ENCODE measurements around the gene PIGL.

PIGL gene

GRCh38 chr17:16247586-16247984 is 30.6 kb downstream of the PIGL start:
- no peak for TF ChIP-seq EZH2phosphoT487 (IDR thresholded peaks at IDR 0.05; ENCODE audit: borderline replicate concordance)
- TF ChIP-seq, protein P1, sequence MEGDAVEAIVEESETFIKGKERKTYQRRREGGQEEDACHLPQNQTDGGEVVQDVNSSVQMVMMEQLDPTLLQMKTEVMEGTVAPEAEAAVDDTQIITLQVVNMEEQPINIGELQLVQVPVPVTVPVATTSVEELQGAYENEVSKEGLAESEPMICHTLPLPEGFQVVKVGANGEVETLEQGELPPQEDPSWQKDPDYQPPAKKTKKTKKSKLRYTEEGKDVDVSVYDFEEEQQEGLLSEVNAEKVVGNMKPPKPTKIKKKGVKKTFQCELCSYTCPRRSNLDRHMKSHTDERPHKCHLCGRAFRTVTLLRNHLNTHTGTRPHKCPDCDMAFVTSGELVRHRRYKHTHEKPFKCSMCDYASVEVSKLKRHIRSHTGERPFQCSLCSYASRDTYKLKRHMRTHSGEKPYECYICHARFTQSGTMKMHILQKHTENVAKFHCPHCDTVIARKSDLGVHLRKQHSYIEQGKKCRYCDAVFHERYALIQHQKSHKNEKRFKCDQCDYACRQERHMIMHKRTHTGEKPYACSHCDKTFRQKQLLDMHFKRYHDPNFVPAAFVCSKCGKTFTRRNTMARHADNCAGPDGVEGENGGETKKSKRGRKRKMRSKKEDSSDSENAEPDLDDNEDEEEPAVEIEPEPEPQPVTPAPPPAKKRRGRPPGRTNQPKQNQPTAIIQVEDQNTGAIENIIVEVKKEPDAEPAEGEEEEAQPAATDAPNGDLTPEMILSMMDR (conservative IDR thresholded peaks at IDR 0.05; ENCODE audit: low read length): no peak
- H2AFZ ChIP-seq (ENCODE audit: low read length): no peak overlapping the region
- H3K4me1 ChIP-seq (ENCODE audit: insufficient read depth, low read length, poor library complexity, severe bottlenecking): no peaks in the 10 kb centered on the region
- no peaks in the 10 kb centered on the region for H3K9me2 ChIP-seq (replicated peaks; ENCODE audit: low read depth, low read length)
- no peak overlapping the region for H3K4me3 ChIP-seq (ENCODE audit: low read length, poor library complexity, severe bottlenecking)
- H3F3A ChIP-seq (ENCODE audit: low read depth): no peaks in the 10 kb centered on the region
- H3K9me3 ChIP-seq (ENCODE audit: insufficient read depth, low read depth, low read length): no peaks in the 10 kb centered on the region
- no peak overlapping the region for H3K9ac ChIP-seq (ENCODE audit: low read depth, low read length, poor library complexity, severe bottlenecking)
- H3K4me2 ChIP-seq (ENCODE audit: low read depth, low read length, poor library complexity, severe bottlenecking): no peak overlapping the region
- no peaks in the 10 kb centered on the region for H4K20me1 ChIP-seq (ENCODE audit: insufficient read depth, low read length, poor library complexity, severe bottlenecking)
- H3K27me3 ChIP-seq (ENCODE audit: insufficient read depth, low read length, poor library complexity, severe bottlenecking): no peaks in the 10 kb centered on the region
- no peaks in the 10 kb centered on the region for H3K79me2 ChIP-seq (ENCODE audit: insufficient read depth, low read length)
- H3K36me3 ChIP-seq (ENCODE audit: insufficient read depth, low read length): no peaks in the 10 kb centered on the region

DNA sequence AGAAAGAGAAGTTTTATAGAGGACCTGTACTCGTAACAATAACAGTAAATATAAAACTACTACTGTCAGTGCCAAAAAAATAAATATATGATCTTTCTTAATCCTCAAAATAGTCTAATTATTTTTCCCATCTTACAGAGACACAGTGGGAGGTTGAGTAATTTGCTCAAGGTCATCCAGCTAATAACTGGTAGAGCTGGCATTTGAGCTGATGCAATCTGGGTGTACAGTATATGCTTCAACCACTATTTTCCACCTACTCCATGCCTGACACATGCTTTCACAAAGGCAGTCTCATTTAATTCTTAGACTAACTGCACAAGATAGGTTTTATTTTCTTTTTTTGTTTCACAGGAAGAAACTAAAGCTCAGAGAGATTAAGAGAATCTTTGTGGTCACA is 33.6 kb downstream of the PIGL start:
- Histone ChIP-seq H3K79me2 (ENCODE audit: insufficient read depth, low read length) (no peaks in the 10 kb centered on the region), H3K9me3 (ENCODE audit: insufficient read depth, low read depth, low read length) (no peaks in the 10 kb centered on the region), H3K4me2 (ENCODE audit: low read depth, low read length, poor library complexity, severe bottlenecking) (no peak overlapping the region), H3K4me1 (ENCODE audit: insufficient read depth, low read length, poor library complexity, severe bottlenecking) (no peaks in the 10 kb centered on the region), H3K36me3 (ENCODE audit: insufficient read depth, low read length) (no peaks in the 10 kb centered on the region), H3K9ac (ENCODE audit: low read depth, low read length, poor library complexity, severe bottlenecking) (no peak overlapping the region), H3K4me3 (ENCODE audit: low read length, poor library complexity, severe bottlenecking) (no peak overlapping the region), H3K9me2 (replicated peaks; ENCODE audit: low read depth, low read length) (no peaks in the 10 kb centered on the region), H3K27me3 (ENCODE audit: insufficient read depth, low read length, poor library complexity, severe bottlenecking) (no peaks in the 10 kb centered on the region), H4K20me1 (ENCODE audit: insufficient read depth, low read length, poor library complexity, severe bottlenecking) (no peaks in the 10 kb centered on the region), H2AFZ (ENCODE audit: low read length) (no peak overlapping the region), H3F3A (ENCODE audit: low read depth) (no peaks in the 10 kb centered on the region)
- no peak for TF ChIP-seq EZH2phosphoT487 (IDR thresholded peaks at IDR 0.05; ENCODE audit: borderline replicate concordance)
- TF ChIP-seq, protein P1 (conservative IDR thresholded peaks at IDR 0.05; ENCODE audit: low read length): no peak

GRCh38 chr17:16251043-16251442 is 34.0 kb downstream of the PIGL start:
- no peaks in the 10 kb centered on the region for H3K27me3 ChIP-seq (ENCODE audit: insufficient read depth, low read length, poor library complexity, severe bottlenecking)

More at GRCh38 chr17:16251043-16251442, 34.0 kb downstream of the PIGL start:
- H3K4me3 ChIP-seq (ENCODE audit: low read length, poor library complexity, severe bottlenecking): no peak overlapping the region
- H3K4me1 ChIP-seq (ENCODE audit: insufficient read depth, low read length, poor library complexity, severe bottlenecking): no peaks in the 10 kb centered on the region
- H4K20me1 ChIP-seq (ENCODE audit: insufficient read depth, low read length, poor library complexity, severe bottlenecking): no peaks in the 10 kb centered on the region
- no peaks in the 10 kb centered on the region for H3K9me3 ChIP-seq (ENCODE audit: insufficient read depth, low read depth, low read length)
- no peaks in the 10 kb centered on the region for H3F3A ChIP-seq (ENCODE audit: low read depth)
- no peaks in the 10 kb centered on the region for H3K79me2 ChIP-seq (ENCODE audit: insufficient read depth, low read length)
- H3K36me3 ChIP-seq (ENCODE audit: insufficient read depth, low read length): no peaks in the 10 kb centered on the region
- no peak overlapping the region for H3K9ac ChIP-seq (ENCODE audit: low read depth, low read length, poor library complexity, severe bottlenecking)
- no peak overlapping the region for H2AFZ ChIP-seq (ENCODE audit: low read length)
- H3K9me2 ChIP-seq (replicated peaks; ENCODE audit: low read depth, low read length): no peaks in the 10 kb centered on the region
- no peak overlapping the region for H3K4me2 ChIP-seq (ENCODE audit: low read depth, low read length, poor library complexity, severe bottlenecking)
- TF ChIP-seq, protein P1 (conservative IDR thresholded peaks at IDR 0.05; ENCODE audit: low read length): no peak
- no peak for TF ChIP-seq EZH2phosphoT487 (IDR thresholded peaks at IDR 0.05; ENCODE audit: borderline replicate concordance)
